ENCODE results near the gene SPAG16.
"Not testable (repeated sequence)": the region's sequence is repeated elsewhere in the genome, so short reads cannot be mapped to it uniquely, and the experiment has no call there.

The SPAG16 gene

DNA sequence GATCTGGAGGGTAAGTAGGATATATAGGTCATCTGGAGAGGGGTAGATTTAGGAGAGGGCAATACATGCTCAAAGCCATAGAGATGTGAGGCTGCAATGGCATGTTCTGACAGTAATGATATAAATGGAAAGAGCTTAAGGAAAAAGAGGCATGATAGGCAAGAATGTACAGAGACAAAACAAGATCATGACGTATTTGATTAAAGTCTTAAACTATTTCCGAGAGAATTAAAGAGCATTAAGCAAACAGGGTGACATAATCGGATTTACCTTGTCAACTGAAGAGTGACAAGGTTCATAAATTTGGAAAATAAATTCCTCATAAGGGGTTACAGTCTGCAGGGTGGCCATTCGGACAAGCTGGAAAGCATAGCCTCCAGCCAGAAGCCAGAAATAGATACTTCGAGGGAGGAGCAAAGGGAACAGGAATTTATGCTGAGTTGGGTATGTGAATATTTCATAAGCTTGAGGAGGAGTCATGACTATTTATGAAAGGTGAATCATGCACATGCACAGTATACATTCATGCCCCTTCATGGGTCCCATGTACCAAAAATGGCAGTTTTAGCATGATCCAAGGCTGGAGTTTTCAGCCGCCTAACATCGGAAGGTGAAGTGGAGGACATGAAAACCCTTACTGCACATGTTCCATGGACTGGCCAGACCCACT lies 730.4 kb downstream of the SPAG16 start:
- no peak for DNase-seq

GRCh38 chr2:214019229-214019972 lies 735.1 kb downstream of the SPAG16 start:
- DNase-seq: no peak

- DNase-seq: no peak
Observed at GRCh38 chr2:214019973-214020345, 735.7 kb downstream of the SPAG16 start.

DNA sequence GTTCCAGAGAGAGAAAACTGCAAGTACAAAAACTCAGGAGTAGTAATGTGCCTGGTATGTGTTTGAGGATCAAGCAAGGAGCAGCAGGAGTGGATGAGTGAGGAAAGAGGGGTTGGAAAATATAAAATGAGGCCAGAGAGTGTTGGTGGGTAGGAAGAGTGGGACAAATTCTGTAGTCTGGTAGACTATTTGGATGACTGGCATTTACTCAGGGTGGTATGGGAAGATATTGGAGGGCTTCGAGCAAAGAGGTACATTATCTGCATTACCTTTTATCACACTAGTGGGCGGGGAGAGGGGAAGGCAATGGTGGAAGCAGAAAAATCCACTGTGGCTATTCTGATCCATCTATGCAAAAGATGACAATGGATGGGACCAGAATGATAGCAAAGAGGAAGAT lies 744.9 kb downstream of the SPAG16 start:
- DNase-seq: no peak

- DNase-seq: no peak
Observed at GRCh38 chr2:214031566-214031965, 747.3 kb downstream of the SPAG16 start.

DNA sequence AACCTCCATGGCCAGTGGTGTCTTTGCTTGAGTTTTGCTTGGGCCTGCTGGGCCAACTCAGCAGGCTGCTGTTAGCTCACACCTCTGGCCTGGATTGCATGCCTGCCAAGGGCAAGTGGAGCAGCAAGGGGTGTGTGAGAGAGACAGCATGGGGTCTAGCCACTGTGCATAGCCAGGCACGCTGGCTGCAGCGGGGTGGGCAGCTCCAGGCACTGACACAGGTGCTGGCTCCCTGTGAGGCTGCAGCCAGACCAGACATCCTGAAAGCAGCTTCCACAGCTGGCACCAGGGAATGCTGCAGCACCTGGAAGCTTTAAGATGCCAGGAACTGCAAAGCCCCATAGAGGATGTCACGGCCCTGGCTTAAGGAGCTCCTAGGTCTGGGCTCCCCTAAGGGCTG lies 750.2 kb downstream of the SPAG16 start:
- DNase-seq: no peak

GRCh38 chr2:214035091-214035852 lies 751.0 kb downstream of the SPAG16 start:
- DNase-seq: no peak

DNA sequence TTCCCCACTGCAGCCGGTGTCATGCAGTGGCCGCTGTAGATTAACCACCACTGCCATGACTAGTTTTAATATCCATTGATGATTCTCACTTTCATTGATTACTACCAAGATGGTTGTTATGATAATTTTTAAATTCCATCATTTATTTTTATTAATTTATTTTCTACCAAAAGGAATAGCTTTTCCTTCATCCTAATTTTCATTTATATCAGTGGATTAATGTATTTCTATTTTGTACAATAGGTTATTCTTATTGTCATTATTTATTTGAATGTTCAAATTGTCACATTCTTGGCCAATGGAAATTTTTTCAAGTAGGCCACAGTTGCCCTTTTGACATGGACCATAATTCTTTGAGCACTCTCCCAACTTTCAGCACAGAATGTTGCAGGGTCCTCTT lies 751.7 kb downstream of the SPAG16 start:
- DNase-seq: no peak

GRCh38 chr2:214038186-214038585 lies 753.9 kb downstream of the SPAG16 start:
- DNase-seq: no peak

- no peak for DNase-seq
Observed at GRCh38 chr2:214050731-214051130, 766.5 kb downstream of the SPAG16 start.

- DNase-seq: no peak
Observed at GRCh38 chr2:214051585-214051984, 767.3 kb downstream of the SPAG16 start.

- DNase-seq: no peak
Observed at GRCh38 chr2:214052235-214052634, 768.0 kb downstream of the SPAG16 start.

- DNase-seq: no peak
Observed at GRCh38 chr2:214057986-214058385, 773.7 kb downstream of the SPAG16 start.

GRCh38 chr2:214062279-214062678 lies 778.0 kb downstream of the SPAG16 start:
- not testable (repeated sequence) for DNase-seq

- DNase-seq: no peak
Observed at GRCh38 chr2:214064471-214064870, 780.2 kb downstream of the SPAG16 start.

DNA sequence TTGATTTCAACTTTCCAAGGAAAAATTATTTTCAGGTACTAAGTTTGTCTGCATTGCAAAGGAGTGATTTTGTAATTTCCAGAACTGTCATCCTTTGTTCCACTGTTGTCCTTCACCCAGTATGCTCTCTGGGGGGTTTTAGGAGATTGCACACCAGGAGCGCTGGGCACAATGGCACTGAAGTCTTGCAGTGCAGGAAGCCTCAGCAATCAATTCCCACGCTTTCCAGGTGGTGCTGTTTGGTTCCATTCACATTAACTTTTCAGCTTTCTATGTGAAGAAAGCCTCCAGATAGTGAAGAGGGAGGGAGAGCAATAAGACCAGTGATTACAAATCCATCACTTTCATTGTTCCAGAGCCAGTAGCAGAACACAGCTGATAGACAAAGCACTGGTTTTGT lies 782.6 kb downstream of the SPAG16 start:
- no peak for DNase-seq

GRCh38 chr2:214069254-214069653 lies 785.0 kb downstream of the SPAG16 start:
- no peak for DNase-seq

DNA sequence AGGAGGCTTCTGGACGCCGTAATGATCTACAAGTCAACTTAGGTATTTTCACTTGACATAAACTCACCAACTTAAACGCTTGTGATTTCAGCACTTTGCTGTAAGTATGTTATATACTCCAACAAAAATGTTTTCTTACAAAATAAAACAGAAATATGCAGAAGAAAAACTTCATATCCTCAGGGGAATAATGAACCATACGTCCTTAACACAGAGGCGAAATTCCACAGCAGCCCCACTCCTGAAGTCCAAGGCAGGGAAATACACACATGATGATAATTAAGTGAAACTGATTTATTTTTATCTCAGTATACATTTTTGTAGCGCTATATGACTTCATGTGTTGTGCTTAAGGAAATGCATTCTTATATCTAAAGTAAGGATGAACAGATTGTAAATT lies 791.2 kb downstream of the SPAG16 start:
- DNase-seq: no peak

GRCh38 chr2:214076527-214076926 lies 792.3 kb downstream of the SPAG16 start:
- no peak for DNase-seq

DNA sequence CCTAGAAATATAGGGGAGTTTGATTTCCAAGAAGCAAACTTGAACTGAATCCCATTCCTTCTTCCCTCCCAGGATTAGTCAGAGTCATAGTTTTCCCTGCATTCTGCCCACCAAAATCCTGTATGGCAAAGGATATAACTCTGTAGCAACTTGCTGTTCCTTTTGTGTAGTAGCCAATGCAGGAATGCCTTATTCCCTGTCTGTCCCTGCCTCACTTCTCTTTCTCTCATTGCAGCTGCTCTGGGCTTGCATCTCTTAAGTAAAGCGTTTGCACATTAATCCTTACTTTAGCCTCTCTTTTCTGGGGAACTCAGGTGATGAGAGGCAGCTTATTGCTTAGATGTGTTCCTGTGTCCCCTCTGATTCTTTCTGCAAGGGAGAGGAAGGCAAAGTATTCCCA lies 793.5 kb downstream of the SPAG16 start:
- DNase-seq: no peak

- DNase-seq: no peak
Observed at GRCh38 chr2:214079032-214079431, 794.8 kb downstream of the SPAG16 start.

DNA sequence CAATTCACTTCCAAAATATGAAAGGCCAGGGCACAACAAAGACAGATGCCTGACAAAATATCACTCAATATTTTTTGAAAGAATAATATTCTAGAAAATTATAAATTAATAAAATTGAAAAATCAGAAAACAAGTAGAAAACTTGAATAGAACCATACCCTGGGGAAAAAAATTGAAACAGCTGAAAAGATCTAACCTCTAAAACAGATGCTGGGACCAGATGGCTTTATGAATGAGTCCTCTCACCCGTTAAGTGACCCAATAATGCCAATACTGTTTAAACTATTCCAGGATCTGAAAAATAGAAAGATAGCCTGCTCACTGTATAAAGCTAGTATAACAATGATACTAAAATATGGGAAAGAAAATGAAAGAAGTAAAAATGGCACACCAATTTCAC lies 804.3 kb downstream of the SPAG16 start:
- DNase-seq: no peak

DNA sequence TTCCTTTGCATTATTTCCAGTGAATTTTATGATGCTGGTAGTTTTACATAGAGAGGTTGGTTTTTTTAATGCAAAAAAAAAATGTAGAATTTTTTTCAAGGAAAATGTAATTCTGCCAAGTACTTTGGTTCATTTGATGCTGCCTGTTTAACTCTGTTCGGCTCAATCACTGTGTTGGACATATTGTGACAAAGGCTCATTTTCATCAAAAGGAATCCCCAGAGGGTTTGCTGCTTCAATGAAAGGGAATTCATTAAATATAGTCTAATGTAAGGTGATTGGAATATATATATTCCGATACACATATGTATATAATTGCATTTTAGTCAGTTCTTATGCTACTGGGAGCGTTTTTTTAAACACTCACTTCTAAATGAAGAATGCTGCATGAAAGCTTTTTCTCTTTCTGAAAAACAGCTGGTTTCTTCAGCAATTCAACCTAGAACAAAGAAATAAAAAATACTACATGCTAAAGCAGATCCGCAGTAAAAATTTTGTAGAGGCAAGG lies 812.0 kb downstream of the SPAG16 start:
- DNase-seq: no peak

GRCh38 chr2:214098811-214099210 lies 814.5 kb downstream of the SPAG16 start:
- no peak for DNase-seq
